HG02981 (cell line): ENCODE measurements around the gene CHMP4B.
"Not testable (repeated sequence)": the region's sequence is repeated elsewhere in the genome, so short reads cannot be mapped to it uniquely, and the experiment has no call there.

Source experiments
- ATAC-seq: cut with Tn5 transposase; IDR thresholded peaks from one replicate; pipeline ENCODE4 v1.9.1; 2021; ENCODE audit warnings: mild to moderate bottlenecking, moderate library complexity; ENCODE audit not compliant: unreplicated experiment

CHMP4B gene

GRCh38 chr20:33789109-33789857 lies 21.9 kb upstream of the CHMP4B start:
- no peak for ATAC-seq

DNA sequence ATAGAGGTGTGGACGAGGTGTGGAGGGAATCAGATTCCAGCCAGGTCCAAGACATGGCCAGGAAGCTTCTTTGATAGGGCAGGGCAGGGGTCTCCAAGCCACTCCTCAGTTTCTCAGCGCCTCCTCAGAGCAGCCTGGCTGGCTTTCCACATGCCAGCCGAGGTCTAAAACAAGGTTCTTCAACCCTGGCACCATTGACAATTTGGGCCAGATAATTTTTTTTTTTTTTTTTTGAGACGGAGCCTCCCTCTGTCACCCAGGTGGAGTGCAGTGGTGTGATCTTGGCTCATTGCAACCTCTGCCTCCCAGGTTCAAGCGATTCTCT lies 21.3 kb upstream of the CHMP4B start:
- no peak for ATAC-seq

- no peak for ATAC-seq
Observed at GRCh38 chr20:33790566-33790965, 20.6 kb upstream of the CHMP4B start.

- ATAC-seq = no peak
Observed at GRCh38 chr20:33791021-33791420, 20.1 kb upstream of the CHMP4B start.

DNA sequence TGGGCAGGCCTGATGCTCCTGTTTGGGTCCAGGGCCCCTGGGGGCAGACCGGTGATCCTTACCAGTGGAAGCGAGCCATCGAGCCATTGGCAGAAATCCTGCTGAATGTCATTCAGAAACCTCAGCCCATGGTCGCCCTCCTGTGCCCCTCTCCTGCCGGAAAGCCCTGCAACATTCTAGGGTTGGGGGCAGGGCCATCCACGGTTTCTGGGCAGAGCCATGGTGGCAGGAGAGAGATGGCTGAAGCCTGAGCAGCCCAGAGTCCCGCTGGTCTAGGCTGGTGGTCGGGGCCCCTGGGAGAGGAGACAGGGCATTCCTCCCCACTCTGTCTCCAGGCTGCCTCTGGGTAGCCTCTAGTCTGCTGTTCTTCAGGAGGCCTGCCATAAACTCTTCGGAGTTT lies 19.6 kb upstream of the CHMP4B start:
- no peak for ATAC-seq

DNA sequence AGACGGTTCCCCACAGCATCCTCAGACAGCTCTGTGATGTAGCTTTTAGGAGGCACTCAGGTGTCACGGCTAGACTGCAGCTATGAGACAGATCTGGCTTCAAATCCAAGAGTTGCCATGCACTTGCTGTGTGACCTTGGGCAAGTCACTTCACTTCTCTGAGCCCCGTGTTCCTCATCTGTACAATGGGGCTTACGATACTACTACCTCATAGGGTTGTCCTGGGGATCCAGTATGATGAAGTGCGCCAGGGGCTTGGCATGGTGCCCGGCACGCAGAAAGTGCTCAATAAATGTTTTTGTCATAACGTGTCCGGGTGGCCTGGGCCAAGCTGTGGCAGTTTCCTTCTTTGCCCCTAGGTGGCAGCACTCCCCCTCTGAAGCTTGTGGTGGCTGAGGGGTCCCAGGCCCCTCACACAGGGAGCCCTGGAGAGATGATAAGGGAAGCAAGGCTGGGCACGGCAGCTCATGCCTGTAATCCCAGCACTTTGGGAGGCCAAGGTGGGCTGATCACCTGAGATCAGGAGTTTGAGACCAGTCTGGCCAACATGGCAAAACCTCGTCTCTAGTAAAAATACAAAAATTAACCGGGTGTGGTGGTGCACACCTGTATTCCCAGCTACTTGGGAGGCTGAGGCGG lies 19.1 kb upstream of the CHMP4B start:
- no peak for ATAC-seq

GRCh38 chr20:33792598-33792989 lies 18.6 kb upstream of the CHMP4B start:
- ATAC-seq = not testable (repeated sequence)

DNA sequence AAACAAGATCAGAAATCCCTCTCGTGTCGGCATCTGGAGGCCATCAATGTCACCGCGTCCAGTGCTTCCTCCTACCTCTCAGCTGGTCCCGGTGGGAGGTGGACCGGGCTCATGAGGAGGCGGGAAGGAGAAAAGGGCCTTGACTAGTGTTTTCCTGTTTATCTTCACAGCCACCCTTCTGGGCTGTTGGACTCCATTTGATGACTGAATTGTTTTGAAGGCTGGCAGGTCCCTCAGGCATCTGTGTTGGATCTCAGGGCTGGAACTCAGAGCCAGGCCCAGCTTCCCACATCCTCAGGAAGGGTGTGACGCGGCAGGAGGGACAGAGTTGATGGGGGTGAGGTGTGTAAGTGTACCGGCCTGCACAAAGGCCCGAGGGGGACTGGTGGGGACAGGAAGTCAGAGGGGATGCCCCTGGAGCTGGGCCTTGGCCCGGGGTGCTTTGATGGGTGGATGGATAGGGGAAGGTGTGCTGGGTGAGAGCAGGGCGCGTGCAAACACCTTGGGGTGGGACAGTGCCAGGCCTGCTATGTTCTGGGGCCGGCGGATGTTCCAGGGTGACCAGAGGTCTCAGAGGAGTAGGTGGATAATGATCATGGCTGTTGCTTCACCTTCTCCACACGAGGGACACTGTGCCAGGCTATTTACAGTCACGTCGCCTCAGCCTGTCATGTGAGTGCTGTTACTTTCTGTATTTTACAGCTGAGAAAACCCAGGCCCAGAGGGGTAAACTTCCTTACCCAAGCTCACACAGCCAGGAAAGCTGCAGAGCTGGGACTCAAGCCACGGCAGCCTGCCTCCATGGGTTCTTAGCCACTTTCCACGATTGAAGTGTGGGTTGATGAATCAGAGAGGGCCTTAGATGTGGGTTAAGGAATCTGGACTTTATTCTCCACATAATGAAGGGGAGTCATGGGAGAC lies 17.9 kb upstream of the CHMP4B start:
- no peak for ATAC-seq

DNA sequence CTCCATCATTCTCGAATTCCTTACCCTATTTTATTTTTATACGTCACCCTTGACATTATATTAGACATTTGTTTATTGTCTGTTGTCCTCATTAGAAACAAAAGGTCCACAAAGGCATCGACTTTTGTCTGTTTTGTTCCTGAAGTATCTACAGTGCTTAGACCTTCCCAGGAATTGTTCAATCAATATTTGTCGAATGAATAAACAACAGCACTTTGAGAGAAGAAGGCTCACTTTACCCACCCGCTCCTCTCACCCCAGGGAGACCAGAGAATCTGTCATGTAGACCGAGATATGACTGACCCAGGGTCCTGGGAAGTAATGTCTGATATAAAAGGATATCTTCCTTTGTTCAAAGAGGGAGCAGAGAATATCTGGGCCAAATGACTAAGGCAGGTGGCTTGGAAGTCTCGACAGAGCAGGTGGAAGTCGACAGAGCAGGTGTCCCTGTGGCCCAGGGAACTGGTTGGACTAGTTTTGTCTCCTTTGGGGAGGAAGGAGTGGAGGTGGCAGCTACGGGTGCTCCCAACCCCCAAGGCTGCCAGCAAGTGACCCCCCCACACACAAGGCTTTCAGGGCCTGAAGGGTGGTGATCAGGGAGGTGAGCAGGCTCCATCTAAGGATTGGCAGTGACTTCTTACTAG lies 14.8 kb upstream of the CHMP4B start:
- no peak for ATAC-seq

- ATAC-seq = no peak
Observed at GRCh38 chr20:33796907-33797544, 14.1 kb upstream of the CHMP4B start.

- ATAC-seq = no peak
Observed at GRCh38 chr20:33798444-33798843, 12.7 kb upstream of the CHMP4B start.

DNA sequence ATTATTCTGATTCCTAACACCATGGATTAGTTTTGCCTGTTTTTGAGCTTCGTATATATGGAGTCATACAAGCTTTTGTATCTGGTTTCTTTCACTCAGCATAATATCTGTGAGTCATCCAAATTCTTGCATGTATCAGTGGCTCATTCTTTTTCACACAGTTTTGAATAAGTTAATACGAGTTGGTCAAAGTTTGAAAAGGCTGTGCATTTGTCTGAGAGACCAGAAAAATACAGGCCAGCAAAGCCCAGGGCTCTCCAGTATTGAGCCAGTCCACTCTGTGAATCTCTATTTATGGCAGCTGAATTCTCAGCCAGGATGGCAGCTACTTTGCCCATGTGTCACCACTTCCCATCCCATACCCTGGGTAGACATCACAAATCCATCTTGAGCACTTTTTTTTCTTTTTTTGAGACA lies 7.2 kb upstream of the CHMP4B start:
- ATAC-seq = no peak

GRCh38 chr20:33808388-33808787 lies 2.8 kb upstream of the CHMP4B start:
- ATAC-seq = no peak

GRCh38 chr20:33810259-33810658 lies 889 bp upstream of the CHMP4B start:
- no peak for ATAC-seq

- ATAC-seq = no peak
Observed at GRCh38 chr20:33811776-33812151, 616 bp downstream of the CHMP4B start.

- no peak for ATAC-seq
Observed at GRCh38 chr20:33812152-33812849, 1.2 kb downstream of the CHMP4B start.

- ATAC-seq = no peak
Observed at GRCh38 chr20:33812908-33813462, 1.8 kb downstream of the CHMP4B start.

DNA sequence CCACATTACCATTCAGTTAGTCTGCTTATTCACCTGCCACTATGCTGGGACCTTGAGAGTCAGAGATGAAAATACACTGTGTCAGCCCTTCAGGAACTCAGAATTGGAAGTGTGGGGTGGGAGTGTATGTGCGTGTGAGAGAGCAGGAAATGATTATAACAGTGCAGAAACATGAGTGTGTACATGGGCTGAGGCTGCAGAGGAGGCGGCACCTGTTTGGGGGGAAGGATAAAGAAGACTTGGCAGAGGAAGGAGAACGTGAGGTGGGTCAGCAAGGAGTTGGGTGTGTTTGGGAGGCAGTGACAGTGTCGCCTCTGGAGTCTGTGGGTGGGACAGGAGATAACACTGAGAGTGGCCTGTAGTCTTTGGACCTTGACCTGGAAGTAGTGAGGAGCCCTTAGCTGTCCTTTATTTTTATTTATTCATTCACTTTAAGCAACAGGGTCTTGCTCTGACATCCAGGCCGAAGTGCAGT lies 3.1 kb downstream of the CHMP4B start:
- ATAC-seq = no peak

DNA sequence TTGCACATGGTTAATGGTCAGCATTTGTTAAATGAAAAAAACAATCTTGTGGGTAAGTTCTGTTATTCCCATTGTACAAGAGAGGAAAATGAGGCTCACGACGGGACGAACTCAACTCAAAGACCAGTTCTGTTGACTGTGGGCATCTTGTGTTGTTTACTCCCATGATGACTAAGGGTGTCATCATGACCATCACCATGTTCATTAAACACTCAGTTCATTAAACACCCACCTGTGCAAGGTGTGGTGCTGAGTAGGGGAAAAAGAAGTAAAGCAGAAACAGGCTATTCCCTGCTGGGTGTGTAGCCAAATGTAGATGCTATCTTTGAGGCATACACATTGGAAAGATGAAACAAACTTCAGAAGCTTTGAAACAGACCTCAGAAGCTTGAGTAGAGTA lies 4.5 kb downstream of the CHMP4B start:
- no peak for ATAC-seq

GRCh38 chr20:33816191-33816590 lies 5.0 kb downstream of the CHMP4B start:
- ATAC-seq = no peak
